HG02938 (cell line): ENCODE measurements around the gene GNAS.
"Not testable (repeated sequence)": the region's sequence is repeated elsewhere in the genome, so short reads cannot be mapped to it uniquely, and the experiment has no call there.

Source experiments
- ATAC-seq: cut with Tn5 transposase; IDR thresholded peaks from one replicate; pipeline ENCODE4 v1.9.1; 2021; ENCODE audit warnings: mild to moderate bottlenecking, moderate library complexity; ENCODE audit not compliant: unreplicated experiment

Gene GNAS

GRCh38 chr20:58826271-58826670 is 26.2 kb upstream of the GNAS start:
- ATAC-seq = no peak

GRCh38 chr20:58828136-58828535 is 24.4 kb upstream of the GNAS start:
- ATAC-seq = no peak

- ATAC-seq = not testable (repeated sequence)
These were observed 23.7 kb upstream of the GNAS start for GRCh38 chr20:58828804-58829203.

GRCh38 chr20:58829531-58829941 is 23.0 kb upstream of the GNAS start:
- ATAC-seq = no peak

GRCh38 chr20:58832457-58832856 is 20.1 kb upstream of the GNAS start:
- ATAC-seq = no peak

- no peak for ATAC-seq
These were observed 18.6 kb upstream of the GNAS start for GRCh38 chr20:58833921-58834320.

- no peak for ATAC-seq
These were observed 17.3 kb upstream of the GNAS start for GRCh38 chr20:58835231-58835630.

GRCh38 chr20:58836616-58837204 is 15.8 kb upstream of the GNAS start:
- no peak for ATAC-seq

- no peak for ATAC-seq
These were observed 14.8 kb upstream of the GNAS start for GRCh38 chr20:58837717-58838116.

GRCh38 chr20:58838174-58838573 is 14.3 kb upstream of the GNAS start:
- ATAC-seq = no peak

GRCh38 chr20:58839474-58839874 is 13.0 kb upstream of the GNAS start:
- ATAC-seq = no peak

- no peak for ATAC-seq
These were observed 12.3 kb upstream of the GNAS start for GRCh38 chr20:58839991-58840747.

GRCh38 chr20:58840816-58841538 is 11.5 kb upstream of the GNAS start:
- ATAC-seq = no peak

- no peak for ATAC-seq
These were observed 10.8 kb upstream of the GNAS start for GRCh38 chr20:58841539-58842264.

- no peak for ATAC-seq
These were observed 10.2 kb upstream of the GNAS start for GRCh38 chr20:58842276-58842675.

- ATAC-seq = no peak
These were observed 9.4 kb upstream of the GNAS start for GRCh38 chr20:58843128-58843556.

GRCh38 chr20:58845706-58846105 is 6.8 kb upstream of the GNAS start:
- ATAC-seq = no peak

- no peak for ATAC-seq
These were observed 5.1 kb upstream of the GNAS start for GRCh38 chr20:58847463-58847862.

GRCh38 chr20:58850693-58851174 is 1.8 kb upstream of the GNAS start, which contains the start of gene GNAS-AS1:
GNAS-AS1 (minus strand) TSS chr20:58850902.
- ATAC-seq = peak; percentile 64

- ATAC-seq = no peak
These were observed 1.1 kb upstream of the GNAS start for GRCh38 chr20:58851221-58851968.
